Measurements from ENCODE around the gene FXYD6.

The FXYD6 gene

DNA sequence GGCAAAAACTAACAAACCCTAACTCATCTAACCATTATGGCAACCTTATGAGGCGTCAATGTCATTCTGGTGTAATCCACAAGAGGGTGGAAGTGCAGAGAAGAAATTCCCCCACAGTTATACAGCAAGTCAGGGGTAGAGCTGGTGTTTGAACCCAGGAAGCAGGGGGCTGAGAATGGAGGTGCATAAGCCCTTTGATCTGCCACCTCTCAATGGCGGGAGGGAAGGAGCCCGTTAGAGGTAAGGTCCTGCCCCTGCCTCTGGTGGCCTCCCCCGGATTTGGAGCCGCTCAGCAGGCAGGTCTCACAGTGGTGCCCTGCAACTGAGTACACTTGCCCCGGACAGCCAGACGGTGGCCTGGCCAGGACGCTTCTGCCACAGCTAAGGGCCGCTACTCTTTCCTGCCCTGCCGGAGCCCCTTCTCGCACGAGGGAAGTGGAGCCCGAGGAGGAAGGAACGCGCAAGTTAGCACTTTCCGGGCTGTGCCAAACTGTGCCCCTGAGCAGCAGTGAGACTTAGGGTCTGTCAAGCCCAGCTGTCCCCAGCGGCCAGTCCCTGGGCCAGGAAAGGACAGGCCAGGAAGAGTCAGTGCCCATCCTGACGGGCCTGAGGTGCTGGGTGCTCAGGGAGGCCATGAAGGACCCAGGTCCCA lies 53.0 kb downstream of the FXYD6 start:
- no peaks in the 10 kb centered on the region for H3K9me3 ChIP-seq (replicated peaks; ENCODE audit: insufficient read depth, low read length)
- no peaks in the 10 kb centered on the region for H3K36me3 ChIP-seq (replicated peaks; ENCODE audit: insufficient read depth, low read length)
- H4K20me1 ChIP-seq (ENCODE audit: insufficient read depth, low read length) = no peaks in the 10 kb centered on the region
- no peak overlapping the region for H3K4me2 ChIP-seq (ENCODE audit: low read depth, low read length)
- H3K4me1 ChIP-seq (ENCODE audit: low read length) = no peaks in the 10 kb centered on the region
- H3K27me3 ChIP-seq (replicated peaks; ENCODE audit: insufficient read depth, low read length) = peaks cover 57% of the 10 kb centered on the region
- H3F3A ChIP-seq (ENCODE audit: insufficient read depth, low read length) = no peaks in the 10 kb centered on the region
- DNase-seq = no peak
- no peak overlapping the region for H3K4me3 ChIP-seq (ENCODE audit: low read length)
- no peak overlapping the region for H3K27ac ChIP-seq (ENCODE audit: low read length)
- H3K79me2 ChIP-seq (ENCODE audit: low read length) = no peaks in the 10 kb centered on the region
- no peak overlapping the region for H3K9ac ChIP-seq (ENCODE audit: low read length)
- no peaks in the 10 kb centered on the region for H3K9me2 ChIP-seq (replicated peaks; ENCODE audit: insufficient read depth, low read length)
- H2AFZ ChIP-seq (ENCODE audit: low read length) = no peak overlapping the region
- no peak for TF ChIP-seq EZH2 (optimal IDR thresholded peaks at IDR 0.05; ENCODE audit: low read depth, low read length)
- TF ChIP-seq, protein P1, sequence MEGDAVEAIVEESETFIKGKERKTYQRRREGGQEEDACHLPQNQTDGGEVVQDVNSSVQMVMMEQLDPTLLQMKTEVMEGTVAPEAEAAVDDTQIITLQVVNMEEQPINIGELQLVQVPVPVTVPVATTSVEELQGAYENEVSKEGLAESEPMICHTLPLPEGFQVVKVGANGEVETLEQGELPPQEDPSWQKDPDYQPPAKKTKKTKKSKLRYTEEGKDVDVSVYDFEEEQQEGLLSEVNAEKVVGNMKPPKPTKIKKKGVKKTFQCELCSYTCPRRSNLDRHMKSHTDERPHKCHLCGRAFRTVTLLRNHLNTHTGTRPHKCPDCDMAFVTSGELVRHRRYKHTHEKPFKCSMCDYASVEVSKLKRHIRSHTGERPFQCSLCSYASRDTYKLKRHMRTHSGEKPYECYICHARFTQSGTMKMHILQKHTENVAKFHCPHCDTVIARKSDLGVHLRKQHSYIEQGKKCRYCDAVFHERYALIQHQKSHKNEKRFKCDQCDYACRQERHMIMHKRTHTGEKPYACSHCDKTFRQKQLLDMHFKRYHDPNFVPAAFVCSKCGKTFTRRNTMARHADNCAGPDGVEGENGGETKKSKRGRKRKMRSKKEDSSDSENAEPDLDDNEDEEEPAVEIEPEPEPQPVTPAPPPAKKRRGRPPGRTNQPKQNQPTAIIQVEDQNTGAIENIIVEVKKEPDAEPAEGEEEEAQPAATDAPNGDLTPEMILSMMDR (IDR thresholded peaks at IDR 0.05; ENCODE audit: low read length) = no peak
- no peak for TF ChIP-seq EZH2phosphoT487 (IDR thresholded peaks at IDR 0.05; ENCODE audit: low read length)

DNA sequence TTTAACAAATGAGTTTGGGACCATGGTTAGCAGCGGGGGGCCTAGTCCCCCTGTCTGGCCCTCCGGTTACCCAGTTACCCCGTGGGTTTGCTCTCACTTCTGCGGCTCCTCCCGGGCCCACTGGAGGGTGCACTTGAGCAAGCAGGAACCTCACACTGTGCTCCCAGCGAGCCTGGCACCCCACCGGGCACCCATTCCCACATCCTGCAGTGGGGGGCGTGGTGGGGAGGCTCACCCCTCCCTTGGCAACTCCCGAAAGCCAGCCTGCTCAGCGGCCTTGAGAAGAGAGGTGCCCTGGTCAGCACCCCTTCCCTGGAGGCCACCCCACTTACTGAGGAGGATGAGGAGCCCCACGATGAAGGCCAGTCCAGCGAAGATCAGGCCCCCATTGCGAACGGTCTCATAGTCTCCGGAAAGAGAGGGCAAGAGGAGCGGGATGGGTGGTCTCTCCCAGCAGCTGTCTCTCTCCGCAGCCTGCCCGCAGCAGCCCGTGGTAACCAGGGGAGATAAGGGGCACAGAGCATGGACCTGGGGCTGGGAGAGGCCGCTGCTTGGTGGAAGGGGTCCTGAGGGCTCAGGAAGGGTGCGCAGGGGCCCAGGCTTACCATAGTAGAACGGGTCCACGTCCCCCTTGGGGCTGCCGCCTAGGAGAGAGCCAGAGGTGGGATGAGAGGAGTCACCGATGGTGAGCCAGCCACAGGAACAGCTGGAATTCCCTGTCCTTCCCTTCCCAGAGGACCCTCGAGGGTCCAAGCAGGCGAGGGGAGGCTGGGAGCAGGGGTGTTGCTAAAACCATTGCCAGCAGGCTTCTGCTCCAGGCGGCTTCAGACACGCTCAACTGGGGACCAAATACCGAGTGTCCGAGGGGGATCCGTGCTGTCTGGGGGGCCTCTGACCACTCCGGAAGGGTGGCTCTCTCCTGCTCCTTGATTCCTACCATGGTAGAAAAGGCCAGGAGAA lies 54.1 kb downstream of the FXYD6 start:
- Histone ChIP-seq H3K27me3 (replicated peaks; ENCODE audit: insufficient read depth, low read length) (peaks cover 46% of the 10 kb centered on the region), H4K20me1 (ENCODE audit: insufficient read depth, low read length) (no peaks in the 10 kb centered on the region), H3F3A (ENCODE audit: insufficient read depth, low read length) (no peaks in the 10 kb centered on the region), H3K36me3 (replicated peaks; ENCODE audit: insufficient read depth, low read length) (no peaks in the 10 kb centered on the region), H3K4me3 (ENCODE audit: low read length) (no peak overlapping the region), H3K9me2 (replicated peaks; ENCODE audit: insufficient read depth, low read length) (no peaks in the 10 kb centered on the region), H3K9me3 (replicated peaks; ENCODE audit: insufficient read depth, low read length) (no peaks in the 10 kb centered on the region), H3K4me1 (ENCODE audit: low read length) (0 out of 2 replicates have a peak, but pooled peaks cover 5% of the 10 kb centered on the region), H3K9ac (ENCODE audit: low read length) (no peak overlapping the region), H2AFZ (ENCODE audit: low read length) (no peak overlapping the region), H3K4me2 (ENCODE audit: low read depth, low read length) (no peak overlapping the region; the same call in 1 of the 2 replicates), H3K79me2 (ENCODE audit: low read length) (no peaks in the 10 kb centered on the region), H3K27ac (ENCODE audit: low read length) (no peak overlapping the region)
- peak; percentile 44 for DNase-seq
- TF ChIP-seq EZH2phosphoT487 (IDR thresholded peaks at IDR 0.05; ENCODE audit: low read length) = no peak
- TF ChIP-seq, protein P1 (IDR thresholded peaks at IDR 0.05; ENCODE audit: low read length) = peak; percentile 79
- no peak for TF ChIP-seq EZH2 (optimal IDR thresholded peaks at IDR 0.05; ENCODE audit: low read depth, low read length)

DNA sequence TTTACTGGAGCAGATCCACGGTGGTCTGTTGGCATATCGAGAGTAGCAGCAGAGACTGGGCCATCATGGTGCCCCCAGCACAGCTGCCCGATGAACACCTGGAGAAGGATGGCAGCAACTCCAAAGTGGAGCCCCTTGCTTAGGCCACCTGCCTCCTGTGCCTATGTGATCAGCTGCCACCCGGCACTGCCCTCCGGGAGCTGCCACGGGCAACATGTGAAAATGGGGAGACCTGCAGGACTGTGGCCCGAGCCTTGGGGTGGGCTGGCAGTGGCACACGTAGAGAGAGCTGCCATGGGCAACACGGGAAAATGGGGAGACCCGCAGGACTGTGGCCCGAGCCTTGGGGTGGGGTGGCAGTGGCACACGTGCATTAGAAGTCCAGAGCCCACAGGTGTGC lies 55.0 kb downstream of the FXYD6 start:
- Histone ChIP-seq H3K9me2 (replicated peaks; ENCODE audit: insufficient read depth, low read length) (no peaks in the 10 kb centered on the region), H2AFZ (ENCODE audit: low read length) (no peak overlapping the region), H3K27me3 (replicated peaks; ENCODE audit: insufficient read depth, low read length) (peaks cover 40% of the 10 kb centered on the region), H3K9me3 (replicated peaks; ENCODE audit: insufficient read depth, low read length) (no peaks in the 10 kb centered on the region), H3K4me3 (ENCODE audit: low read length) (no peak overlapping the region), H3K4me1 (ENCODE audit: low read length) (0 out of 2 replicates have a peak, but pooled peaks cover 5% of the 10 kb centered on the region), H4K20me1 (ENCODE audit: insufficient read depth, low read length) (no peaks in the 10 kb centered on the region), H3K9ac (ENCODE audit: low read length) (no peak overlapping the region), H3K4me2 (ENCODE audit: low read depth, low read length) (no peak overlapping the region), H3K27ac (ENCODE audit: low read length) (no peak overlapping the region), H3K36me3 (replicated peaks; ENCODE audit: insufficient read depth, low read length) (no peaks in the 10 kb centered on the region), H3K79me2 (ENCODE audit: low read length) (no peaks in the 10 kb centered on the region), H3F3A (ENCODE audit: insufficient read depth, low read length) (no peaks in the 10 kb centered on the region)
- TF ChIP-seq, protein P1 (IDR thresholded peaks at IDR 0.05; ENCODE audit: low read length) = no peak
- no peak for TF ChIP-seq EZH2phosphoT487 (IDR thresholded peaks at IDR 0.05; ENCODE audit: low read length)
- TF ChIP-seq EZH2 (optimal IDR thresholded peaks at IDR 0.05; ENCODE audit: low read depth, low read length) = no peak
- no peak for DNase-seq
